OCI-LY1 (cell line): Measurements from ENCODE around the gene MAGEL2.
"Not testable (repeated sequence)": the region's sequence is repeated elsewhere in the genome, so short reads cannot be mapped to it uniquely, and the experiment has no call there.

Experiments
- H2AFZ ChIP-seq: fragments of 200-600 bp; sonication (generic), shearing (Covaris generic); 2 replicates; pipeline ENCODE4 v1.6.0; 2014; ENCODE audit warnings: antibody characterized with exemption, mild to moderate bottlenecking, low read length
- H3F3A ChIP-seq: fragments of 200-600 bp; sonication (generic), shearing (Covaris generic); 2 replicates; pipeline ENCODE4 v1.6.0; 2014; ENCODE audit warnings: mild to moderate bottlenecking, antibody characterized with exemption, low read length, moderate library complexity; ENCODE audit not compliant: insufficient read depth
- H3K27ac ChIP-seq: fragments of 200-600 bp; sonication (generic); 2 replicates; pipeline ENCODE4 v1.5.1; 2014; ENCODE audit warnings: low read length, mixed run types, mild to moderate bottlenecking, low read depth; ENCODE audit not compliant: poor library complexity, severe bottlenecking
- H3K27me3 ChIP-seq: fragments of 200-600 bp; sonication (generic); 2 replicates; pipeline ENCODE4 v1.6.0; 2014; ENCODE audit warnings: antibody characterized with exemption, mild to moderate bottlenecking, low read length, moderate library complexity; ENCODE audit not compliant: insufficient read depth
- H3K36me3 ChIP-seq: fragments of 200-600 bp; sonication (generic); 2 replicates; pipeline ENCODE4 v1.6.1; 2014; ENCODE audit warnings: mild to moderate bottlenecking, antibody characterized with exemption, low read length, moderate library complexity, mixed read lengths; ENCODE audit not compliant: insufficient read depth
- H3K4me1 ChIP-seq: fragments of 200-600 bp; sonication (generic); 2 replicates; pipeline ENCODE4 v1.5.1; 2014; ENCODE audit warnings: mild to moderate bottlenecking, low read length, moderate library complexity; ENCODE audit not compliant: insufficient read depth, severe bottlenecking
- H3K4me2 ChIP-seq: fragments of 200-600 bp; sonication (generic), shearing (Covaris generic); 2 replicates; pipeline ENCODE4 v1.6.1; 2014; ENCODE audit warnings: low read length
- H3K4me3 ChIP-seq: fragments of 200-600 bp; sonication (generic); 2 replicates; pipeline ENCODE4 v1.5.1; 2014; ENCODE audit warnings: low read length, low read depth, mild to moderate bottlenecking, mixed read lengths; ENCODE audit not compliant: poor library complexity, severe bottlenecking
- H3K79me2 ChIP-seq: fragments of 200-600 bp; shearing (Covaris generic); 2 replicates; pipeline ENCODE4 v1.6.1; 2016; ENCODE audit warnings: mixed run types, low read length, mixed read lengths; ENCODE audit not compliant: insufficient read depth
- H3K9ac ChIP-seq: fragments of 200-600 bp; sonication (generic), shearing (Covaris generic); 2 replicates; pipeline ENCODE4 v1.6.1; 2014; ENCODE audit warnings: mild to moderate bottlenecking, low read length, mixed read lengths
- H3K9me2 ChIP-seq: fragments of 200-600 bp; sonication (generic), shearing (Covaris generic); 2 replicates; pipeline ENCODE4 v1.6.1; 2014; ENCODE audit warnings: low read depth, mild to moderate bottlenecking, low read length, mixed read lengths
- H3K9me3 ChIP-seq: fragments of 200-600 bp; shearing (Covaris generic); 2 replicates; pipeline ENCODE4 v1.6.1; 2014; ENCODE audit warnings: low read length, mixed read lengths
- H4K20me1 ChIP-seq: fragments of 200-600 bp; sonication (generic), shearing (Covaris generic); 2 replicates; pipeline ENCODE4 v1.6.0; 2016; ENCODE audit warnings: mild to moderate bottlenecking, low read length; ENCODE audit not compliant: insufficient read depth
- EZH2 ChIP-seq: fragments of 200-600 bp; sonication (generic), shearing (Covaris generic); IDR thresholded peaks from 2 replicates; pipeline ENCODE4 v1.8.0; 2017; ENCODE audit warnings: borderline replicate concordance, mixed run types, mild to moderate bottlenecking, antibody characterized with exemption, low read length, moderate library complexity, mixed read lengths
- TF ChIP-seq, protein P1 (sequence below): fragments of 200-600 bp; sonication (generic), shearing (Covaris generic); IDR thresholded peaks from 2 replicates; pipeline ENCODE4 v1.5.1; 2017; ENCODE audit warnings: mild to moderate bottlenecking, antibody characterized with exemption, low read length, moderate library complexity, mixed read lengths

MAGEL2 gene

DNA sequence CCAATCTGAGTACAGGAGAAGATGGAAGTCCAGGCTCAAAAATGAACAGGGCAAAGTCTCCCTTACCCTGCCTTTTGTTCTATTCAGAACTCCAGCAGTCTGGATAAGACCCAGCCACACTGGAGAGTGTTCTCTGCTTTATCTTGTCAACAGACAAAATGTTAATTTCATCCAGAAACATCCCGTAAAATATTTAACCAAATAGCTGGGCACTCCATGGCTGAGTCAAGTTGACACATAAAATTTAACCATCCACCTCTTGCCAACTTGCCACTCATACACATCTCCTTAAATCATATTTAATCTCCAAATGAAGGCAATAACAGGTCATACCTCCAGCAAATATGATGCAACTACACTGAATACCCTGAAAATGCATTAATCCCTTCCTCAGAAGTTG, 48.6 kb downstream of the MAGEL2 start:
- no peaks in the 10 kb centered on the region for H3K36me3 ChIP-seq
- H3K4me2 ChIP-seq: no peak overlapping the region
- no peak overlapping the region for H2AFZ ChIP-seq
- H3K9me2 ChIP-seq: no peaks in the 10 kb centered on the region
- H3K4me1 ChIP-seq: no peaks in the 10 kb centered on the region
- no peak overlapping the region for H3K4me3 ChIP-seq
- H3K9me3 ChIP-seq: no peaks in the 10 kb centered on the region
- H3K79me2 ChIP-seq: no peaks in the 10 kb centered on the region
- H3K27ac ChIP-seq: no peak overlapping the region
- TF ChIP-seq, protein P1, sequence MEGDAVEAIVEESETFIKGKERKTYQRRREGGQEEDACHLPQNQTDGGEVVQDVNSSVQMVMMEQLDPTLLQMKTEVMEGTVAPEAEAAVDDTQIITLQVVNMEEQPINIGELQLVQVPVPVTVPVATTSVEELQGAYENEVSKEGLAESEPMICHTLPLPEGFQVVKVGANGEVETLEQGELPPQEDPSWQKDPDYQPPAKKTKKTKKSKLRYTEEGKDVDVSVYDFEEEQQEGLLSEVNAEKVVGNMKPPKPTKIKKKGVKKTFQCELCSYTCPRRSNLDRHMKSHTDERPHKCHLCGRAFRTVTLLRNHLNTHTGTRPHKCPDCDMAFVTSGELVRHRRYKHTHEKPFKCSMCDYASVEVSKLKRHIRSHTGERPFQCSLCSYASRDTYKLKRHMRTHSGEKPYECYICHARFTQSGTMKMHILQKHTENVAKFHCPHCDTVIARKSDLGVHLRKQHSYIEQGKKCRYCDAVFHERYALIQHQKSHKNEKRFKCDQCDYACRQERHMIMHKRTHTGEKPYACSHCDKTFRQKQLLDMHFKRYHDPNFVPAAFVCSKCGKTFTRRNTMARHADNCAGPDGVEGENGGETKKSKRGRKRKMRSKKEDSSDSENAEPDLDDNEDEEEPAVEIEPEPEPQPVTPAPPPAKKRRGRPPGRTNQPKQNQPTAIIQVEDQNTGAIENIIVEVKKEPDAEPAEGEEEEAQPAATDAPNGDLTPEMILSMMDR: no peak
- no peak for TF ChIP-seq EZH2
- no peaks in the 10 kb centered on the region for H3K27me3 ChIP-seq
- no peaks in the 10 kb centered on the region for H3F3A ChIP-seq
- H4K20me1 ChIP-seq: no peaks in the 10 kb centered on the region
- no peak overlapping the region for H3K9ac ChIP-seq

DNA sequence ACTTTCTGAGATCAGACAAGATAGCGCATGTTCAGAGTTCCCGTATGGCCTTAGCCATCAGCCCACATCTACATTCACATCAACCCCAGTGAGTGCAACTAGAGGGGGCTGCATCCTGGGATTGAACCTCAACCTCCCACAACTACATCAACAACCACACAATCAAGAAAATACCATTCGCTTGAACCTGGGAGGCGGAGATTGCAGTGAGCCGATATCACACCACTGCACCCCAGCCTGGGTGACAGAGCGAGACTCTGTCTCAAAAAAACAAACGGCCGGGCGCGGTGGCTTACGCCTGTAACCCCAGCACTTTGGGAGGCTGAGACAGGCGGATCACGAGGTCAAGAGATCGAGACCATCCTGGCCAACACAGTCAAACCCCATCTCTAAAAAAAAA, 50.4 kb downstream of the MAGEL2 start:
- H3K27ac ChIP-seq, H3K27me3 ChIP-seq, H2AFZ ChIP-seq, H3F3A ChIP-seq, H3K4me1 ChIP-seq, H3K79me2 ChIP-seq, H3K9ac ChIP-seq, H3K4me3 ChIP-seq, H3K9me3 ChIP-seq, H3K9me2 ChIP-seq, H3K4me2 ChIP-seq, H3K36me3 ChIP-seq, H4K20me1 ChIP-seq: not testable (repeated sequence)

DNA sequence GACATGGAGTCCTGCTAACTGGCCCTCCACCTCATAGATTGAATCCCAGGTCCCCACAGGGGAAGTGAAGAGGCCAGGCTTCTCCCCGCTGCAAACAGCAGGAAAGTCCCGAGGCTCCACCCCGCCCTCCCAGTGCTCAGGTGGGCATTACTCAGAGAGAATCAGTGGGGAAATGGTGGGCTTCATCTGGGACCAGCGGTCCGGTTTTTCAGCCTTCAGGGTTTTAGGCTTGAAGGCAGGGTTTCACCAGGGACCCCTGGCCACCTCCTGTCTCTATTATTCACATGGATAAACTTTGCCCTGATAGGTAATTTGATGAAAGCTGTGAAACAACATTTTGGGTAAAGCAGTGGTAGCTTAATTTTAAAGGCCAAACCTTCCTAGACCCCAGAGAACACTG, 50.9 kb downstream of the MAGEL2 start:
- no peak overlapping the region for H3K27ac ChIP-seq
- no peaks in the 10 kb centered on the region for H4K20me1 ChIP-seq
- H3K4me3 ChIP-seq: no peak overlapping the region
- H3K9ac ChIP-seq: no peak overlapping the region
- no peaks in the 10 kb centered on the region for H3K79me2 ChIP-seq
- H3K36me3 ChIP-seq: no peaks in the 10 kb centered on the region
- no peaks in the 10 kb centered on the region for H3K9me2 ChIP-seq
- H3K4me2 ChIP-seq: no peak overlapping the region
- H3K9me3 ChIP-seq: no peaks in the 10 kb centered on the region
- H3K27me3 ChIP-seq: no peaks in the 10 kb centered on the region
- no peak for TF ChIP-seq EZH2
- TF ChIP-seq, protein P1: no peak
- H2AFZ ChIP-seq: no peak overlapping the region
- H3K4me1 ChIP-seq: no peaks in the 10 kb centered on the region
- H3F3A ChIP-seq: no peaks in the 10 kb centered on the region

DNA sequence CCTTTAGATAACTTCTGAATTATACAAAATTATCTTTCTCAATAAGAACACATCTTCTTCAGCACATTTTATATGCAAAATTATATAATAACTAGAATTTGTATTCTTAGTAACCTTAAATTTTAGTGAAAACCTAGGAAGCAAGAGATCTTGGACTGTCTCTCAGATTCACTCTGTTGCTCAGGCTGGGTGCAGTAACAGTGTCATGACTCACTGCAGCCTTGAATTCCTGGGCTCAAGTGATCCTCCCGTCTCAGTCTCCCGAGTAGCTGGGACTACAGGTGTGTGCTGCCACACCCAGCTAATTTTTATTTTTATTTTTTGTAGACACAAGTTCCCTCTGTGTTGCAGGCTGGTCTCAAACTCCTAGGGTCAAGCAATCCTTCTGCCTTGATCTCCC, 52.3 kb downstream of the MAGEL2 start:
- TF ChIP-seq EZH2: no peak
- TF ChIP-seq, protein P1: no peak
- H2AFZ ChIP-seq: no peak overlapping the region
- no peak overlapping the region for H3K4me3 ChIP-seq
- no peaks in the 10 kb centered on the region for H3K27me3 ChIP-seq
- no peaks in the 10 kb centered on the region for H3K4me1 ChIP-seq
- H3K36me3 ChIP-seq: no peaks in the 10 kb centered on the region
- no peaks in the 10 kb centered on the region for H3K9me2 ChIP-seq
- H4K20me1 ChIP-seq: no peaks in the 10 kb centered on the region
- no peak overlapping the region for H3K27ac ChIP-seq
- no peak overlapping the region for H3K4me2 ChIP-seq
- no peaks in the 10 kb centered on the region for H3F3A ChIP-seq
- H3K79me2 ChIP-seq: no peaks in the 10 kb centered on the region
- H3K9me3 ChIP-seq: no peaks in the 10 kb centered on the region
- no peak overlapping the region for H3K9ac ChIP-seq
